ENCODE data around the gene PTTG1. TPM values are rescaled to one million over a fixed set of nuclear protein-coding genes. Genes with fewer than 3 reads are reported as not detected.

The PTTG1 gene
- total and polyA plus RNA-seq, 4 donors: 0.75 to 84.0 (median 5.6) TPM

GRCh38 chr5:160472482-160472881, 50.8 kb downstream of the PTTG1 start:
- no peaks in the 10 kb centered on the region for H3K9me3 ChIP-seq (ENCODE audit: control insufficient read depth in 4 of 4, low read length in 3 of 4)
- no peak overlapping the region for H3K4me3 ChIP-seq (ENCODE audit: low read depth in 1 of 3, low read length in 3 of 3)
- TF ChIP-seq RXRA (IDR thresholded peaks at IDR 0.05) (no peak), JUND (IDR thresholded peaks at IDR 0.05) (no peak), ZBTB33 (IDR thresholded peaks at IDR 0.05) (no peak), HNF4A (conservative IDR thresholded peaks at IDR 0.05) (no peak), REST (IDR thresholded peaks at IDR 0.05) (no peak), TAF1 (conservative IDR thresholded peaks at IDR 0.05) (no peak)
- no peaks in the 10 kb centered on the region for H3K36me3 ChIP-seq (ENCODE audit: control insufficient read depth in 4 of 4, insufficient read depth in 3 of 4, low read depth in 1 of 4, low read length in 3 of 4)
- no peaks in the 10 kb centered on the region for H3K27me3 ChIP-seq (ENCODE audit: control insufficient read depth in 4 of 4, insufficient read depth in 4 of 4, low read length in 3 of 4)
- no peak overlapping the region for H3K9ac ChIP-seq (ENCODE audit: low read depth in 1 of 2, low read length in 2 of 2)
- no peak overlapping the region for H3K27ac ChIP-seq (ENCODE audit: low read depth in 1 of 2, low read length in 2 of 2)
- DNase-seq (ENCODE audit: low spot score): no peak
- peaks cover 2 to 7% (median 7%) of the 10 kb centered on the region in 4 donors for H3K4me1 ChIP-seq (ENCODE audit: control insufficient read depth in 4 of 4, insufficient read depth in 4 of 4, low read length in 3 of 4)
- 89% methylated on average over 4 of the region's 4 CpGs for WGBS

GRCh38 chr5:160473681-160474080, 52.0 kb downstream of the PTTG1 start:
- TF ChIP-seq RAD21 (IDR thresholded peaks at IDR 0.05) (no peak), REST (IDR thresholded peaks at IDR 0.05) (no peak), EGR1 (IDR thresholded peaks at IDR 0.05; ENCODE audit: low read depth in 2 of 2) (no peak), CTCF (IDR thresholded peaks at IDR 0.05; ENCODE audit: low read depth, low read length, missing input control) (no peak), HNF4G (IDR thresholded peaks at IDR 0.05) (no peak), ATF3 (IDR thresholded peaks at IDR 0.05) (no peak), TAF1 (conservative IDR thresholded peaks at IDR 0.05) (no peak), FOXA2 (IDR thresholded peaks at IDR 0.05) (no peak), ZBTB33 (IDR thresholded peaks at IDR 0.05) (no peak), SP1 (IDR thresholded peaks at IDR 0.05) (no peak), JUND (IDR thresholded peaks at IDR 0.05) (no peak), GABPA (IDR thresholded peaks at IDR 0.05 in 1 of 2, conservative IDR thresholded peaks at IDR 0.05 in 1 of 2) (no peak), NR2F2 (IDR thresholded peaks at IDR 0.05) (no peak), RXRA (IDR thresholded peaks at IDR 0.05) (no peak), MAX (IDR thresholded peaks at IDR 0.05) (no peak), YY1 (IDR thresholded peaks at IDR 0.05) (no peak)
- H3K9me3 ChIP-seq (ENCODE audit: control insufficient read depth in 4 of 4, low read length in 3 of 4): no peaks in the 10 kb centered on the region
- no peaks in the 10 kb centered on the region for H3K36me3 ChIP-seq (ENCODE audit: control insufficient read depth in 4 of 4, insufficient read depth in 3 of 4, low read depth in 1 of 4, low read length in 3 of 4)
- DNase-seq (ENCODE audit: low spot score): no peak
- H3K9ac ChIP-seq (ENCODE audit: low read depth in 1 of 2, low read length in 2 of 2): no peak overlapping the region
- H3K4me3 ChIP-seq (ENCODE audit: low read depth in 1 of 3, low read length in 3 of 3): no peak overlapping the region
- H3K27ac ChIP-seq (ENCODE audit: low read depth in 1 of 2, low read length in 2 of 2): no peak overlapping the region
- H3K4me1 ChIP-seq (ENCODE audit: control insufficient read depth in 4 of 4, insufficient read depth in 4 of 4, low read length in 3 of 4): no peaks in the 10 kb centered on the region
- WGBS: 91% methylated on average over 6 of the region's 6 CpGs
- H3K27me3 ChIP-seq (ENCODE audit: control insufficient read depth in 4 of 4, insufficient read depth in 4 of 4, low read length in 3 of 4): no peaks in the 10 kb centered on the region

Data from liver (tissue), 9 donors.